ENCODE data around the gene CAPNS1.
"Not testable (repeated sequence)": the region's sequence is repeated elsewhere in the genome, so short reads cannot be mapped to it uniquely, and the experiment has no call there.

DNA sequence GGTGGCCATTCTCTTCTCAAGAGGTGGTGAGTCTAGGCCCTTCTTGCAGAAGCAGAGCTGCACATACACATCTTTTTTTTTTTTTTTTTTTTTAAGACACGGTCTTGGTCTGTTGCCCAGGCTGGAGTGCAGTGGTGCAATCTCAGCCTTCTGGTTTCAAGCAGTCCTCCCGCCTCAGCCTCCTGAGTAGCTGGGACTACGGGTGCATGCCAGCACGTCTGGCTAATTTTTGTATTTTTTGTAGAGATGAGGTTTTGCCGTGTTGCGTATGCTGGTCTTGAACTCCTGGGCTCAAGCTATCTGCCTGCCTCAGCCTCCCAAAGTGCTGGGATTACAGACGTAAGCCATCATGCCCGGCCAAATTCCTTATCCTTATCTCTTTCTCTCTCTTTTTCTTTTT is 34.0 kb downstream of the CAPNS1 start:
- not testable (repeated sequence) for TF ChIP-seq EZH2 (IDR thresholded peaks at IDR 0.05; ENCODE audit: borderline replicate concordance, low read length); CTCF (conservative IDR thresholded peaks at IDR 0.05 in 1 of 2, IDR thresholded peaks at IDR 0.05 in 1 of 2; ENCODE audit: extremely low read depth in 1 of 2, insufficient read depth in 1 of 2, low read depth in 1 of 2, low read length in 2 of 2)

All from mammary epithelial cell (primary cell).